T-helper 22 cell (primary cell): Measurements from ENCODE around the gene EPB41L1.

Source experiments
- DNase-seq: peaks from one replicate; pipeline ENCODE4 v3.0.0-alpha.2; 2020; ENCODE audit warnings: low read depth

EPB41L1 gene

GRCh38 chr20:36262440-36262839 lies 107.9 kb downstream of the EPB41L1 start:
- no peak for DNase-seq

GRCh38 chr20:36264426-36265246 lies 110.1 kb downstream of the EPB41L1 start:
- no peak for DNase-seq

- no peak for DNase-seq
Observed at GRCh38 chr20:36266189-36266588, 111.6 kb downstream of the EPB41L1 start.

GRCh38 chr20:36267605-36268381 lies 113.3 kb downstream of the EPB41L1 start:
- no peak for DNase-seq

GRCh38 chr20:36268440-36269342 lies 114.2 kb downstream of the EPB41L1 start:
- DNase-seq, result no peak

- no peak for DNase-seq
Observed at GRCh38 chr20:36269507-36269906, 115.0 kb downstream of the EPB41L1 start.

- no peak for DNase-seq
Observed at GRCh38 chr20:36270744-36271638, 116.5 kb downstream of the EPB41L1 start.

GRCh38 chr20:36271639-36272546 lies 117.4 kb downstream of the EPB41L1 start:
- DNase-seq, result no peak

- no peak for DNase-seq
Observed at GRCh38 chr20:36272547-36273220, 118.1 kb downstream of the EPB41L1 start.

- no peak for DNase-seq
Observed at GRCh38 chr20:36273414-36274180, 119.1 kb downstream of the EPB41L1 start.

GRCh38 chr20:36274181-36274841 lies 119.8 kb downstream of the EPB41L1 start:
- DNase-seq, result no peak

- DNase-seq, result no peak
Observed at GRCh38 chr20:36275011-36275410, 120.5 kb downstream of the EPB41L1 start.

GRCh38 chr20:36275441-36276189 lies 121.1 kb downstream of the EPB41L1 start:
- DNase-seq, result no peak

GRCh38 chr20:36277546-36277945 lies 123.0 kb downstream of the EPB41L1 start:
- DNase-seq, result no peak

- no peak for DNase-seq
Observed at GRCh38 chr20:36279362-36279761, 124.8 kb downstream of the EPB41L1 start.

- no peak for DNase-seq
Observed at GRCh38 chr20:36279776-36280175, 125.2 kb downstream of the EPB41L1 start.

- no peak for DNase-seq
Observed at GRCh38 chr20:36281785-36282380, 127.3 kb downstream of the EPB41L1 start.
